Panc1 (cell line): ENCODE data around the gene CYP39A1. TPM values are rescaled to one million over a fixed set of nuclear protein-coding genes. Genes with fewer than 3 reads are reported as not detected.

Experiments used
- ATAC-seq: fragments of 200-7000 bp; cut with Tn5 transposase; 2 replicates; pipeline ENCODE4 v1.9.1; 2020; ENCODE audit warnings: mild to moderate bottlenecking, moderate library complexity
- BruUV-seq: library from RNA; stranded (reverse); fragments of 400-500 nt; replicated peaks from 2 replicates; lab custom pipeline; 2021; lab: Mats Ljungman, UMichigan
- CTCF ChIA-PET: fragments of 300-600 bp; sonication (Branson Sonifier 250); formaldehyde crosslinking; loops from one replicate; lab custom pipeline; 2022; ENCODE audit warnings: antibody characterized with exemption; lab: Charles Lee
- POLR2A ChIA-PET: fragments of 300-600 bp; sonication (Branson Sonifier 250); formaldehyde crosslinking; loops from one replicate; lab custom pipeline; 2022; ENCODE audit warnings: antibody characterized with exemption; lab: Charles Lee
- DNase-seq: peaks from one replicate; pipeline ENCODE4 v3.0.0-alpha.2; 2010; ENCODE audit warnings: low read depth, low spot score
- H3K27ac ChIP-seq: 2 replicates; pipeline ENCODE4 v1.5.1; 2011; ENCODE audit warnings: mild to moderate bottlenecking, low read length, inconsistent platforms
- H3K27me3 ChIP-seq: fragments of 200-500 bp; sonication (Bioruptor generic); 2 replicates; pipeline ENCODE4 v1.6.0; 2014; ENCODE audit warnings: low read length, inconsistent platforms; ENCODE audit not compliant: control insufficient read depth, insufficient read depth
- H3K36me3 ChIP-seq: fragments of 200-500 bp; sonication (Bioruptor generic); 2 replicates; pipeline ENCODE4 v1.5.1; 2014; ENCODE audit warnings: inconsistent platforms, mild to moderate bottlenecking, low read length, moderate library complexity; ENCODE audit not compliant: control insufficient read depth, insufficient read depth
- H3K4me1 ChIP-seq: 2 replicates; pipeline ENCODE4 v1.5.1; 2011; ENCODE audit warnings: inconsistent platforms, mild to moderate bottlenecking, low read length, moderate library complexity; ENCODE audit not compliant: control insufficient read depth, insufficient read depth
- H3K4me3 ChIP-seq, 2 experiments: 2 replicates each; pipeline ENCODE4 v1.5.1; 2011 to 2012; ENCODE audit warnings: low read depth in 2 of 2, low read length in 2 of 2, mild to moderate bottlenecking in 2 of 2, inconsistent platforms in 1 of 2, moderate library complexity in 1 of 2
- H3K9me3 ChIP-seq: fragments of 200-500 bp; sonication (Bioruptor generic); 2 replicates; pipeline ENCODE4 v1.5.1; 2014; ENCODE audit warnings: low read depth, mild to moderate bottlenecking, inconsistent platforms, low read length, moderate library complexity; ENCODE audit not compliant: control insufficient read depth, insufficient read depth
- POLR2AphosphoS5 ChIP-seq: IDR thresholded peaks from 2 replicates; pipeline ENCODE4 v1.6.1; 2012; ENCODE audit warnings: mild to moderate bottlenecking, low read depth, low read length, moderate library complexity
- SIN3A ChIP-seq: IDR thresholded peaks from 2 replicates; pipeline ENCODE4 v1.6.1; 2012; ENCODE audit warnings: low read depth, mild to moderate bottlenecking, low read length, moderate library complexity, borderline replicate concordance; ENCODE audit not compliant: insufficient read depth
- TCF7L2 ChIP-seq: IDR thresholded peaks from 2 replicates; pipeline ENCODE4 v1.6.1; 2011; ENCODE audit warnings: mild to moderate bottlenecking, low read depth, low read length, inconsistent platforms
- in situ Hi-C: cut with HindIII; loops from 2 replicates; pipeline ENCODE4 v1.10.0; 2016; ENCODE audit warnings: low sequenced_read_pairs, low pct_unique_long_range_greater_than_20kb
- intact Hi-C: fragments of 100-400 bp; cut with micrococcal nuclease; formaldehyde crosslinking; loops from one replicate; pipeline ENCODE4 v1.10.0; 2022; ENCODE audit not compliant: unreplicated experiment
- total RNA-seq: library from RNA; stranded (reverse); gene quantifications from one replicate; pipeline ENCODE4 v1.2.1, GENCODE V29; 2021; ENCODE audit not compliant: unreplicated experiment
- TF ChIP-seq, protein P1 (sequence below), 2 experiments: IDR thresholded peaks; 2 replicates each; pipeline ENCODE4 v1.6.1; 2011 to 2012; ENCODE audit warnings: low read depth in 2 of 2, control low read depth in 1 of 2, low read length in 1 of 2, mild to moderate bottlenecking in 1 of 2, moderate library complexity in 1 of 2; ENCODE audit not compliant: insufficient read depth in 1 of 2
- TF ChIP-seq, protein P2 (sequence below): fragments of 450-650 bp; IDR thresholded peaks from 2 replicates; pipeline ENCODE4 v1.5.1; 2017; ENCODE audit warnings: mild to moderate bottlenecking

Gene CYP39A1
- total RNA-seq, 1 experiment from 2014 or later = 0.72 TPM

DNA sequence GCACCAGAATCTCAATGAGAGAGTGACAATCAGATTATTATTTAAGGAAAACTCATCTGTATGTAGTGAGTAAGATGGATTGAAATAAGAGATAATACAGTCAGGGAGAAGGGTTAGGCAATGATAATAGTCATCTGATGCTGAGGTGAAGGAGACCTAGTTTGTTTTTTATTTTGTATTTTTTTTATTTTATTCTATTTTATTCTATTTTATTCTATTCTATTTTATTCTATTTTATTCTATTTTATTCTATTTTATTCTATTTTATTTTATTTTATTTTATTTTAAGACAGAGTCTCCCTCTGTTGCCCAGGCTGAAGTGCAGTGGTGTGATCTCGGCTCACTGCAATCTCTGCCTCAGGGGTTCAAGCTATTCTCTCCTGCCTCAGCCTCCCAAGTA, 88.7 kb downstream of the CYP39A1 start:
- in situ Hi-C loops = no loop called here
- ChIA-PET CTCF (no interaction called here), POLR2A (no interaction called here)
- Histone ChIP-seq H3K27me3 (no peaks in the 10 kb centered on the region), H3K4me1 (no peaks in the 10 kb centered on the region), H3K9me3 (no peaks in the 10 kb centered on the region), H3K4me3 (no peak overlapping the region), H3K27ac (no peak overlapping the region), H3K36me3 (no peaks in the 10 kb centered on the region)
- BruUV-seq = no TSS peak
- ATAC-seq = no peak
- no peak for TF ChIP-seq POLR2AphosphoS5
- TF ChIP-seq, protein P1, sequence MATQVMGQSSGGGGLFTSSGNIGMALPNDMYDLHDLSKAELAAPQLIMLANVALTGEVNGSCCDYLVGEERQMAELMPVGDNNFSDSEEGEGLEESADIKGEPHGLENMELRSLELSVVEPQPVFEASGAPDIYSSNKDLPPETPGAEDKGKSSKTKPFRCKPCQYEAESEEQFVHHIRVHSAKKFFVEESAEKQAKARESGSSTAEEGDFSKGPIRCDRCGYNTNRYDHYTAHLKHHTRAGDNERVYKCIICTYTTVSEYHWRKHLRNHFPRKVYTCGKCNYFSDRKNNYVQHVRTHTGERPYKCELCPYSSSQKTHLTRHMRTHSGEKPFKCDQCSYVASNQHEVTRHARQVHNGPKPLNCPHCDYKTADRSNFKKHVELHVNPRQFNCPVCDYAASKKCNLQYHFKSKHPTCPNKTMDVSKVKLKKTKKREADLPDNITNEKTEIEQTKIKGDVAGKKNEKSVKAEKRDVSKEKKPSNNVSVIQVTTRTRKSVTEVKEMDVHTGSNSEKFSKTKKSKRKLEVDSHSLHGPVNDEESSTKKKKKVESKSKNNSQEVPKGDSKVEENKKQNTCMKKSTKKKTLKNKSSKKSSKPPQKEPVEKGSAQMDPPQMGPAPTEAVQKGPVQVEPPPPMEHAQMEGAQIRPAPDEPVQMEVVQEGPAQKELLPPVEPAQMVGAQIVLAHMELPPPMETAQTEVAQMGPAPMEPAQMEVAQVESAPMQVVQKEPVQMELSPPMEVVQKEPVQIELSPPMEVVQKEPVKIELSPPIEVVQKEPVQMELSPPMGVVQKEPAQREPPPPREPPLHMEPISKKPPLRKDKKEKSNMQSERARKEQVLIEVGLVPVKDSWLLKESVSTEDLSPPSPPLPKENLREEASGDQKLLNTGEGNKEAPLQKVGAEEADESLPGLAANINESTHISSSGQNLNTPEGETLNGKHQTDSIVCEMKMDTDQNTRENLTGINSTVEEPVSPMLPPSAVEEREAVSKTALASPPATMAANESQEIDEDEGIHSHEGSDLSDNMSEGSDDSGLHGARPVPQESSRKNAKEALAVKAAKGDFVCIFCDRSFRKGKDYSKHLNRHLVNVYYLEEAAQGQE (IDR thresholded peaks at IDR 0.05; ENCODE audit: insufficient read depth in 1 of 2, low read depth in 2 of 2, low read length in 1 of 2) = no peak
- intact Hi-C loops = no loop called here
- no peak for DNase-seq

DNA sequence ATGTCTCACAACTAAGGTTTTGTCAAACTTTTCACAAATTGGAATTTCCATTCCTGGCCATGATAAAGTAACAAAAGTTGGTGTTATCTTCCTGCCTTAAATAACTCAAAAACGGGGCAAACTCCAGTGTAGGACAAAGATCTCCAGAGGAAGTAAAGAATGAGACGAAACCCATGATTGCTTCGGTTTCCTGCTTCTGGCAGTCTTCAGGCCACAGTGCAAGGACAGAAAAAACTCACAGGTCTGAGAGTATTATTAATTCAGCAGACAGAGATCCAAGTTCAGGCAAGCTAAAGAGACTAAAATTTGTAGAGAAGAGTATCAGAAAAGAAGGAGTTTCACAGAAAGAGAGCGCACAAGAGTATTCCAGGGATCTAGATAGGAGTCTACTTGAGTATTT, 96.6 kb downstream of the CYP39A1 start:
- H3K27ac ChIP-seq = no peak overlapping the region
- H3K4me3 ChIP-seq = no peak overlapping the region
- H3K9me3 ChIP-seq = no peaks in the 10 kb centered on the region
- no peak for ATAC-seq
- TF ChIP-seq, protein P2, sequence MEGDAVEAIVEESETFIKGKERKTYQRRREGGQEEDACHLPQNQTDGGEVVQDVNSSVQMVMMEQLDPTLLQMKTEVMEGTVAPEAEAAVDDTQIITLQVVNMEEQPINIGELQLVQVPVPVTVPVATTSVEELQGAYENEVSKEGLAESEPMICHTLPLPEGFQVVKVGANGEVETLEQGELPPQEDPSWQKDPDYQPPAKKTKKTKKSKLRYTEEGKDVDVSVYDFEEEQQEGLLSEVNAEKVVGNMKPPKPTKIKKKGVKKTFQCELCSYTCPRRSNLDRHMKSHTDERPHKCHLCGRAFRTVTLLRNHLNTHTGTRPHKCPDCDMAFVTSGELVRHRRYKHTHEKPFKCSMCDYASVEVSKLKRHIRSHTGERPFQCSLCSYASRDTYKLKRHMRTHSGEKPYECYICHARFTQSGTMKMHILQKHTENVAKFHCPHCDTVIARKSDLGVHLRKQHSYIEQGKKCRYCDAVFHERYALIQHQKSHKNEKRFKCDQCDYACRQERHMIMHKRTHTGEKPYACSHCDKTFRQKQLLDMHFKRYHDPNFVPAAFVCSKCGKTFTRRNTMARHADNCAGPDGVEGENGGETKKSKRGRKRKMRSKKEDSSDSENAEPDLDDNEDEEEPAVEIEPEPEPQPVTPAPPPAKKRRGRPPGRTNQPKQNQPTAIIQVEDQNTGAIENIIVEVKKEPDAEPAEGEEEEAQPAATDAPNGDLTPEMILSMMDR = no peak
- TF ChIP-seq TCF7L2 (no peak), SIN3A (no peak), POLR2AphosphoS5 (no peak)
- TF ChIP-seq, protein P1 (IDR thresholded peaks at IDR 0.05; ENCODE audit: insufficient read depth in 1 of 2, low read depth in 2 of 2, low read length in 1 of 2) = no peak
- no peak for DNase-seq
- in situ Hi-C loops = no loop called here
- POLR2A ChIA-PET = no interaction called here
- H3K4me1 ChIP-seq = no peaks in the 10 kb centered on the region
- BruUV-seq = no TSS peak
- intact Hi-C loops = no loop called here
- no peaks in the 10 kb centered on the region for H3K36me3 ChIP-seq
- H3K27me3 ChIP-seq = no peaks in the 10 kb centered on the region
- CTCF ChIA-PET = no interaction called here
